NCI-H345 (cell line): ENCODE data around the gene ASB10.

Experiments used
- DNase-seq: peaks from one replicate; lab custom pipeline; 2025; lab: John Stamatoyannopoulos, UW

ASB10 gene

DNA sequence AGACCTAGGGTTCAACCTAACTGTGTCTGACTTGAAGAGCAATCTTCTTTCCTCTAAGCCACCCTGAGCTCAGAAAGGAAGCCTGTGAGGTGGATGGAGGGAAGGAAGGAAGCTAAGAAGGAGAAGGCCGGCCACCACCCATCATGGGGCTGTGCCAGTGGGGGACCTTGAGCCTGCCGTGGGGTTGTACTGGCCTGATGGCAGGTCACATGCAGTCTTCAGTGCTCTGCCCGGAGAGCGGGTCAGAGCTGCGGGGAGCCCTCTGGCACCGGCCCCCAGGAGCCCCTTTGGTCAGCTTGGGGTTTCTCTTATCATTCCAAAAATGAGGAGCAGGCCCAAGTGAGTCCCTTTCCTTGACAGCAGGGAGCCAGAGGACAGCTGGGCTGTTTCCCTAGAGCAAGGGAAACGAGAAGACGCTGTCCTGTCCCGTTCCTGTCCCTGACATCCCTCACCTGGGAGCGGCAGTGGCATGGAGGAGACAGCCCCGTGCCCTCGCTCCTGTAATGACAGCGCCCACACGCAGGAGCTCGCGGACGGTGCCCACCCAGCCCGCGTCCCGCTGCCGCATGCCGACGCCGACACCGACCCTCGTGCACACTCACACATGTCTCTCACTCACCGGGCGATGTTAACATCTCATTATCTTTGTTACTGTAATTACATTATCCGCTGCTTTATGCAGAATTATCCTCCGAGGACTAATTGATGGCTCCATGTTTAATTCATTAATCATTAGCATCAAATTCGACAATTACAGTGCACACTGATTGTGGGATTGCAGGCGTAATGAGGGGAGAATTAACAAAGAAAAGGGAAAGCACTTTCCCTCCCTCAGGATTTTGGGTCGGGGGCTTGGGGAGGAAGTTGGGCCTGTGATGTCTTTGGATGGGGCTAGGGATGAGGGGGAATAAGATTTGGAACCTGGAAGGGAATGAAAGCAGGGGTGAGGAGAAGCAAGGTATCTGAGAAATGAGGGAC is 50.9 kb downstream of the ASB10 start:
- DNase-seq: no peak

DNA sequence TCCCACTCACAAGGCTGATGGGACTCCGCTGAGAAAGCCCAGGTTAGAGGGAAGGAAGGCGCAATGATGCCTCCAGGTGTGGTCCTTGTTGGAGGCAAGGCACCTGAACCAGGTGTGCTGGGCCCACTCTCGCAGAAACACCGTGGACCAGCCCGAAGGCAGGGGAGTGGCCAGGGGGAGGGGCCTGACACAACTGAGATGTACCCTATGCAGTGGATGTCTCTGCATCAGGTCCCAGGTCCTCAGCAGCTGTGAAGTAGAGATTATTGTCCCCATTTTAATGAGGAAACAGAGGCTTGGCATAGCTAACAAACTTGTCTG is 51.6 kb downstream of the ASB10 start:
- no peak for DNase-seq

DNA sequence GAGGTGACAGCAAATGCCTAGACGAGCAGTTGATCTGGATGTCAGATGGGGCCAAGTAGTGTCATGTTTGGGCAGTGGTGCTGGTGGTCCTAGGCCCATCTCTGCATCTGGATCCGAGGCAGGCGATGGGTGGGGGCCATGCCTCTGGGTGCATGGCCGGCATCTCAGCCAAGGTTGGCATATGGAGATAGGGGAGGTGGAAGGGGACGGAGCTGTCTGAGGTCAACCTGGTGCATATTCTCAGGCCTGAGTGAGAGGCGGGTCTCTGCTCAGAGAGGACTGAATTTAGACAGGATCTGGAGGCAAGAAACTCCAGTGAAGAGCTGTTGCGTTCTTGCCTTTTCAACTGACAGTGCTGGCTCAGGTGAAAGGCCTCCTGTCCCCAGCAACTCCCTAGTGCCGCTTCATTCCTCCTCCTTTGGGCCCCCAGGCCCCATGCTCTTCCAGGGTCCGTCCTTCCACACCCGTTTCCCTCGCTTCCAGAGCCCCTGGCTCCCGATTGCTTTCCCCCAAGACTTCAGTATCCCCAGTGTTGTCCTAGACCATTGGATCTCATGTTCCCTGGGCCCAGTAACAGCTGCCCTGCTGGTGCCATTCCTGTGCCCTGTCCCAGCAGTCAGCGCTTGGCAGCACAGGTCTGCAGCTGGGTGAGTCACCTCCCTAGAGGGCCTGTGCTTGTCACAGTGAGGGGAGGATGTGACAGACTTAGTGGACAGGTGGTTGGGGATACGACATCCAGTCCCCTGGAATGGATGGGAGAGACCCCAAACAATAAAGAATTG is 52.1 kb downstream of the ASB10 start:
- no peak for DNase-seq

DNA sequence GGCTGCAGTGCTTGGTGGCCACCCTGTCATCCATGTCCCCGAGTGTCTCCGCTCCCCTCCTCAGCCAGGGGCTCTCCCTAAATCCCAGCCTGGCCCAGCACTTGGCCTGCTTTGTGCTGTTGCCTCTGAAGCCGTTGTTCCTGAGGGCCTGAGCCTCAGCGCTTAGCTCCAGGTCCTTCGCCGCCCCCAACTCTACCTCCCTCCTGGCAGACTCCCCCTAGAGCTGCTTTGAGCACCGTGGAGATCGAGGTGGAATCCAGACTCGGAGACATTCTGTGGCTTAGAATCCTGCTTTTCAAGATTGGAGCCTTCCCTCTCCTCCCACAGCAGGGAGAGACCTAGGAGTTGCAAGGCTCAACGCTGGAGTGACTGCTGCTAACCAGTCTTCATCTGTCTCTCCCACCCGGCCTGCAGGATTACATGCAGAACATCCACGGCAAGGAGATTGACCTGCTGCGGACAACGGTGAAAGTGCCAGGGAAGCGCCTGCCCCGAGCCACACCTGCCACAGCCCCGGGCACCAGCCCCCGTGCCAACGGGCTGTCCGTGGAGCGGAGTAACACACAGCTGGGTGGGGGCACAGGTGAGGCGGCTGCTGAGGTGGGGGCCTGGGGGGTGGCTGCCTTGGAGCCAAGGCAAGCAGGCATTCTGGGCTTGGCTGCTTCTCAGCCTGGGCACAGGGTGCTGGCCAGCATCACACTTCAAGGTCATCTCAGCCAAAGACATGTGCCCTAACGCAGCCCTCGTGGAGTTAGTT is 52.9 kb downstream of the ASB10 start:
- no peak for DNase-seq

DNA sequence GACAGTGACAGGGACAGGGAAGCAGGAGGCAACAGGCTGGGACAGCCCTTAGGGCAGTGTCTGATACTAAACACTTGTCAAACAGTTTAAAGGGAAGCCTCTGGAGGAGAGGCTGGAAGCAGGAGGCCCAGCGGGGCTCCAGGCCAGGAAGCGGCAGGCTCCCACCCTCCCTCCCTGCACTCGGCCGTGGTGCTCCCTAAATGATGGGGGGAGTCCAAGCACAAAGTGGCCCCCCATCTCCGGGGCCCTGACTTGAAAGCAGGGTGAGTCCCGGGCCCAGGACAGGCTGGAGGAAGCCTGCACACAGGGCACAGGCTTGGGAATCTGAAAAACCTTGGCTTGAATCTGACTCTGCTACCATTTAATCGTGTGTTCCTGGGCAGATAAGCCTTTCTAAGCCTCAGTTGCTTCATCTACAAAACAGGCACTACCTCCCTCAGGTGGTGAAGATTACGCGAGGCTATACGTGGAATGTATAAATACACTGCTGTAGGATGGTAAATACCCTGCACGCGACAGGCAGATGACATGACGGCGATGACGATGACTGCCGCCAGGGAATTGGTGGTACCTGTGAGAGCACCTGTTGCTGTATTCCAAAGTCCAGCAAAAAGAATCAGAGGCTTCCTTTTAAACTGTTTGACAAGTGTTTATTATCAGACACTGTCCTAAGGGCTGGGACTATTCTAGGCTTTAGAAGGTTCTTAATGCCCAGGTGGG is 53.6 kb downstream of the ASB10 start:
- no peak for DNase-seq

DNA sequence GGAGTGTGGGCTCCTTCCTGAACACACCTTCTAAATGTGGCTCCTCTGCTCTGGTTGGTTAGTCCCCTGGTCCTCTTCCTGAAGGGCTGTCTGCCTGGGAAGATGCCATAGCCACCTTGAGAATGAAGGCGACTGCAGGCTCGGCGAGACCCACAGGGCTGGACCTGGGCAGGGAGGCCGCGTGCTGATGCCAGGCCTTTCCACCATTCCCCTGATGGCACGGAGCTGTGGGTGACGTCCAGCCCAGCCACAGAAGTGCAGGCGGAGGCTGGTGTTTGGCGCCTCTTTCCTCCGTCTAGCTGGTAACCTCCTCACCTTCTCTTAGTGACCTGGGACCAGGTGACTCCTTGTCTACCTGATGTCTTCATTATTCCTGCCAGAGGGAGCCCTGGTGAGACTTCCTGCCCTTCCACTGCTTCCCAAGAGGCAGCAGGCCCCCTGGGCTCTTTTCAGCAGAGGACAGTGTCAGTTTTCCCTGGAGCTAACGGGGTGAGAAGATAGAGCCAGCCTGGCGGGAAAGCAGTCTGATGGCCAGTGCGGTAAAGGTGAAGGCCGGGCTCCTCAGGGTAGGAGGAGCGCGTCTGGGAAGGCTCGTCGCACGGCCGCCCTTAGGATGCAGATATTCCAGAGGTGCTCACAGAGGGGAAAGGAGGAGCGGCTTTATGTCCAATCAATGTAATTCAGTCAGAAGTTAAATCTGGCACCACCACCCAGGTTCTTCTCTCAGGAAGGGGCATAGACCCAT is 54.4 kb downstream of the ASB10 start:
- no peak for DNase-seq

DNA sequence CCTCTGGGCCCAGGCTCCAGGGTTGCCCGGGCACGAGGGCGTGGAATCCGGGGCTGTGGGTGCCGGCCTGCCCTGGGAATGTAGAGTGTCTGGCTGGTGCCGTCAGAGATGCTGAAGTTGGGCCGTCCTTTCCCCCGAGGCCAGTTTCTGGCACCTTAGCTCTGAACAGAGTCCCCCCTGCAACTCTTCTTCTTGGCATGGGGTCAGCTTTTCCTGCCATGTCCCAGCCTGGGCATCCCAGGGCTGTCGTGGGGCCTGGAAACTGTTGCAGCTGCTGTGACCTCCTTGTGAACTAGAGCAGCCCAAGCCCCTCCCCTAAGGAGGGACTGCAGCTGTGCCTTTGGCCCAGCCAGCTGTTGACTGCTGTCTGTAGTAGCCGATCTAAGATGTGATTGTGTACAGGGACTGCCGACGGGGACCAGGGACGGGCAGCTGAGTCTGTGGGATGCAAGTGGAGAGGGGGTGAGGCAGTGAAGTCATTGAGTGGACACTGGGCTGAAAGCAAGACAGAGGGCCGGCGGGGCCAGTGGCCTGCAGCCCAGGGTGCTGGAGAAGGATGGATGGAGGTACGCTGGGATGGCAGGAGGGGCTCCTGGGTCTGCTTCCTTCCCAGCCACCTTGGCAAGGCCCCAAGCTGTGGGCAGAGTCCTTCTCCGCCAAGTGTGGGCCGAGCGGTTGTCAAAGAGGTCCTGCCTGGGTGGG is 55.3 kb downstream of the ASB10 start:
- DNase-seq: no peak

DNA sequence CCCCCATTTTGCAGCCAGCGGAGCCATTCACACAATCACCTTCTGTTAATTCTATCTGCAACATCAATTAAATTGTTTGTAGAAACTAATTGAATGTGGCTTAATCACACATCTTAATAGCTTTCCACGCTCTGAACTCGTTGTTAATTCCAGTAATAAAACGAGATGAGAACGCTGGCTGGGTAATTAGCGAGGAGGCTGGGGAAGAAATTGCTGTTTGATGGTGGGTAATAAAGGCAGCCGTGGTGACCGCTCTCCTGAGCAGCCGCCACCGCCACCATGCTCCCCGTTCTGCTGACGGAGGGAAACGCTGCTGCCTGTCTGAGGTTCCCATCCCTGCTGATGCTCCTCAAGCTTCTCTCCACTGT is 55.8 kb downstream of the ASB10 start:
- no peak for DNase-seq

DNA sequence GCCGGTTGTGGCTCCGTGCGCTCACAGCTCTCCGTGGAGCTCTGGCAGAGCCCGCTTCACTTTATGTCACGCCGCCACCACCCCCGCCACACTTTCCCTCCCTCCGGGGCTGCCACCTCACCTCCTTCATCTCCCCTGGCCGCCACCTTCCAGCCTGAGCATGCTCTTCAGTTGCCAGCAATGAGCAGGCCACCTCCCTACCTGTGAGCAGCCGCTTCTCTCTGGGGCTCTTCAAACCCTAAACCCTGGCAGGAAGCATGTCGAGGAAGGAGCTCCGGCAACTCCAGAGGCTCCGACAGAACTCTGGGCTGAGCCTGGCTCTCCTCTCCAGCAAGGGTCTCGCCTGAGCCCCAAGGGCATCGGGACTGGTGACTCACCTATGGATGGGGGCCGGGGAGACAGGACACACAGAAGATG is 56.3 kb downstream of the ASB10 start:
- no peak for DNase-seq

DNA sequence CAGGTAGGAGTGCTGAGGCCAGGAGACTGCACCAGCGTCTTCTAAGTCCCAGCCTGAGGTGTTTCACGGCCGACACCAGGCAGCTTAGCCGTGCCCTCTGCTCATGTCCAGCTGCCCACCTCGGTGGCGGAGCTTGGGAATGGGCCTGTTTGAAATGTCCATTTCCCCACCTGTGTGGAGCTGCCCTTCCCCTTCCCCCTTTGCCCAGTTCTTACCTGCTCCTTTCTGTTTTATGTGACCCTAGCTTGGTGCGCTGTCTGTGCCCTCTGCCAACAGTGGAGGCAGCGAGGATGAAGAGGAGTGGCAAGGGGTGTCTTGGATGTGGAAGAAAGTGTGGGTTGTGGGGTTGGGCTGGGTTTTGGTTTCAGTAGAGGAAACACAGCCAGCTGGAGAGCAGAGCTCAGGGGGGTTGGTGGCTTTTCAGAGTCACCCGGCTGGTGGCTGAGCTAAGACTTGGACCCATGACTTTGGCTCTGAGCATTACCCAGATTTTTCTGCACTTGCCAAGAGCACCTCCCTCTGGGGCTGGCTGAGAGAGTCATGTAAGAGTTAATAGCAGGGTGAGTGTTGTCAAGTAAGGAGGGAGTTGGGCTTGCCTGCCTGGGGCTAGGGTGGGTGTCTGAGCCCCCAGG is 57.0 kb downstream of the ASB10 start:
- DNase-seq: no peak

DNA sequence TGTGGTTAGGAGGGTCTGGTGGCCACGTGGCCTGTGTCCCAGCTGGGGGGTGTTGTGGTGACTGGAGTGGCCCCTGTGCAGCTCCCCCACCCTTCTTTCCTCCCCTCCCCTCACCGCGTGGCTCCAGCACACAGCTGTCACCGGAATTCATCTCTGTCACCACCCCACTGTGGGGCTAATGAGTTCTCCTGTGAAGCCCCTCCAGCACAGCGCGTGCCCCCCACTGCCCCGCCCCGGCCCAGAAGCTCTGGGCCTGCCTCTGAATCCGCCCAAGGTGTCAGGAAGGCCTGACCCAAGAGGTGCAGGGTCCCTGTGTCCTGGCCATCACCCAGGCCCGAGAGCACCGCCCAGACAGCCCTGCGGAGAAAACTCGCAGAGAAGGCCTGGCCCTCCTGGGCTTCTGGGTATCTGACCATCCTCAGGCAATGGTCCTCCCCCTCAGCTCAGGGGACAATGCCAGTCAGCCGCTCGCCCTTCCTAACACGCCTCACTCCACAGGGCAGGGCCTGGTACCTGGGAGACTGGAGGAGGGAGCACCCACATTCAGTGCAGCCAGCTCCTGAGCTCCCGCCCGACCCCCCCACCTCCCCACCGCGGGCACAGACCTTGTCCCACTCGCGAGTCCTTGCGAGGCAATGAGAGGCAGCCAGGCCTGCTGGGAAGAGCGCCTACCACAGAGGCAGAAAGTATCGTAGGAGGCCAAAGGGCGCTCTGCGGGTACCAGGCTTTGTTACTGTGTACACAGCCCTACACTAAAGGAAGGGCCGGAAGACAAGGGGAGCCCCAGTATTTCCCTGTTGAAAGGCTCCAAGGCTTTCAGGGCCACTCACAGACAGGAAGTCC is 57.7 kb downstream of the ASB10 start:
- DNase-seq: no peak

DNA sequence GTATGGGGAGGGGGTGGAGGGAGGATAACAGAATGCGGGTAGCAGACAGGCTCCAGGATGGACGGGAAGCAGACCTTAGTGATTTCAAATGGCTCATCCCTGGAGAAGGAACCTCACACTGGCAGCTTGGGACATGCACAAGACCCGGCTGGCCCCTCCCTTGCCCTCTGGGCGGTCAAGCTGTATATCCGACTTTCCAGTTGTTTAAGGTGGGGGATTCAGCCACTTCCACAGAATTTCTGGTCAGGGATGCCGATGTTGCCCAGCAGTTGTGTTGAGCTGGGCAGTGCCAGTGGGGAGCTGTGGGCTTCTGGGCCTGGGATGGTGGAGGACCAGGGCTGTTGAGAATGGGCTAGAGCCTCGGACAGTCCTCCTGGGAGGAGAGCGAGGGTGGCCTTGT is 58.3 kb downstream of the ASB10 start:
- no peak for DNase-seq

DNA sequence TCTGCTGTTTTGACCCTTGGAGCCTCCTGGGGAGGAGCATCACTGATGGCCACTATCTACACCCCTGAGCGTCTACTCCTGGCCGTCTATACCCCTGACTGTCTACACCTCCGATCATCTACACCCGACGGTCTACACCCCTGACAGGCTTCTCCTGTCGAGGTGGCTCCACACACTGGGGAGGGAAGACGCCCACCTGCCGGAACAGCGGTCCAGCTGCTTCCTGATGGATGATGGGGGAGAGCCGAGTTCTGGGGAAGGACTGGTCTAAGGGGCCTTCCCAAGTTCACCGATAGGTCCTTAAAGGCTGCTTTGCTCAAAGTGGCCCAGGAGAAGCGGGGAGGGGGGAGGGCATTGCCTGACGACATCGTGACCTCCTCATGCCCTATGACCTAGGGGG is 58.9 kb downstream of the ASB10 start:
- DNase-seq: no peak

DNA sequence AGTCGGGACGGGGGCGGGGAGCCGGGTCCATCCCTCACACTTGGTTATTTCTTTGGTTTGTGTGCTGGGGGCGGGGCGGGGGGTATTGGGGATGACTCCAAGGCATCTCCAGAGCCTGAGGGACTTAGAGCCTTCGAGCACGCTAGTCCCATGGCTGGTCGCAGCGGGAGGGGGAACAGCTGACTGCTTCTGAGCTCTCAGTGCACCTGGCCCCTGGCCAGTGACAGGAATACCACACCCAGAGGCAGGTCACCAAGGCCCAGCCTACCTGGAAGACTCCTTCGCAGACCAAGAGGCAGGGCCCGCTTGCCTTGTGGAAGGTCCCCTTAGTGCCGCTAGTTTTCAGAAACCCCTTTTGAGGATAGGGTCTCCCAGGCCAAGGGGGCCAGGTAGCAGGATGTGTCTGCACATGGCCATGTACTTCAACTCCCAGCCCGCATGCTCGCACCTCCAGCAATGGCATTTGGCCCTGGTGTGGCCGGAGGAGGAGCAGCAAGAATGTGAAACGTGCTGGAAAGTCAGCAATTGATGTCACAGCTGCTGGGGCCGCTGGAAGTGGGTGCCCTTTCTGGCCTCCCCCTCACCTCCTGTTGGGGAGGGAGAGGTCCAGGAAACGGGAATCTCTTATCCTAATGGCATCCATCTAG is 60.4 kb downstream of the ASB10 start:
- no peak for DNase-seq

DNA sequence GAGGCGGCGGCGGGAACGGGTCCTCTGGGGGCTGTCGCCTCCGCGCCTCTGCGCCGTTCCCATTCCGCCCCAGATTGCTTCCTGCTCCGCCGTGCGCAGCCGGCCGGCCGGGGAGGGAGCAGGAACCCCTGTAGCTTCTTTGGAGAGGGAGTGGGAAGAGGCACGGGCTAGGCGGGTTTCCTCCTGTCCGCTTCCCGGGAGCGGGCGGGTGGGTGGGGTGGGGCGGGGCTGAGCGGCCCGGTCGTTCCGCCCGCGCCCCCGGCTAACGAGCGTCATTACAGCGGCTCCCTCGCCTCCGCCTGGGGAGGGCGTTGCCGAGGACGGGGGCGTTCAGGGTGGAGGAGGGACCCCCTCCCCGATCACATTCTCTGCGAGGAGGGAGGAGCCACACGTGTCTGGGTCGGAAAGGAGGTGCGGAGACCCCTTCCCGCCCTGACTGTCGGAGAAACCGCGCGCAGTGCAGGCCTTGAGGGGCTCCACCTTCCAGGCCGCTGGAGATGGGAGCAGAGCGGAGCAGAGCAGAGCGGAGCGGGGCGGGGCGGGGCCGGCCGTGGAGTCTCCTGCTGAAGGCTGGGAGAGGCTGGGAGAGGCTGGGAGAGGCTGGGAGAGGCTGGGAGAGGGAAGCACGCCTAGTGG is 61.1 kb downstream of the ASB10 start:
- peak; percentile 26 for DNase-seq
